H9 (cell line): ENCODE data around the gene POLA1. TPM values are rescaled to one million over a fixed set of nuclear protein-coding genes. Genes with fewer than 3 reads are reported as not detected.

Experiments used
- DNase-seq: peaks from one replicate; pipeline ENCODE4 v3.0.0-alpha.2; 2017
- H2AFZ ChIP-seq: one replicate; pipeline ENCODE4 v1.6.1; 2013; ENCODE audit warnings: mild to moderate bottlenecking, low read length, control low read depth, moderate library complexity
- H2AK5ac ChIP-seq: 2 replicates; pipeline ENCODE4 v1.6.1; 2013; ENCODE audit warnings: low read length, control low read depth, mixed read lengths; ENCODE audit not compliant: insufficient read length
- H2BK120ac ChIP-seq: one replicate; pipeline ENCODE4 v1.6.1; 2013; ENCODE audit warnings: low read depth, mild to moderate bottlenecking, low read length, control low read depth, inconsistent platforms; ENCODE audit not compliant: poor library complexity, severe bottlenecking
- H2BK12ac ChIP-seq: 2 replicates; pipeline ENCODE4 v1.6.1; 2013; ENCODE audit warnings: low read length, control low read depth, mixed read lengths, low read depth; ENCODE audit not compliant: insufficient read length
- H2BK15ac ChIP-seq: 2 replicates; pipeline ENCODE4 v1.6.1; 2013; ENCODE audit warnings: low read depth, low read length, control low read depth
- H2BK20ac ChIP-seq: one replicate; pipeline ENCODE4 v1.6.1; 2013; ENCODE audit warnings: low read depth, mild to moderate bottlenecking, low read length, control low read depth, inconsistent platforms; ENCODE audit not compliant: poor library complexity, severe bottlenecking
- H2BK5ac ChIP-seq: 2 replicates; pipeline ENCODE4 v1.6.1; 2013; ENCODE audit warnings: low read length, control low read depth, mixed read lengths; ENCODE audit not compliant: insufficient read length
- H3K14ac ChIP-seq: 2 replicates; pipeline ENCODE4 v1.6.1; 2013; ENCODE audit warnings: low read length, control low read depth; ENCODE audit not compliant: insufficient read depth
- H3K18ac ChIP-seq: 2 replicates; pipeline ENCODE4 v1.6.1; 2013; ENCODE audit warnings: low read depth, mild to moderate bottlenecking, mixed read lengths, low read length, control low read depth; ENCODE audit not compliant: insufficient read length
- H3K23ac ChIP-seq: 2 replicates; pipeline ENCODE4 v1.6.1; 2013; ENCODE audit warnings: low read length, control low read depth, mixed read lengths, low read depth; ENCODE audit not compliant: insufficient read length
- H3K23me2 ChIP-seq: 2 replicates; pipeline ENCODE4 v1.6.1; 2013; ENCODE audit warnings: low read depth, mild to moderate bottlenecking, mixed read lengths, low read length, control low read depth; ENCODE audit not compliant: insufficient read length, poor library complexity, severe bottlenecking
- H3K27ac ChIP-seq: 2 replicates; pipeline ENCODE4 v1.5.1; 2013; ENCODE audit warnings: low read length, control low read depth, mixed read lengths, low read depth; ENCODE audit not compliant: insufficient read length
- H3K27me3 ChIP-seq: 2 replicates; pipeline ENCODE4 v1.6.1; 2013; ENCODE audit warnings: low read length, control low read depth, inconsistent platforms; ENCODE audit not compliant: insufficient read depth
- H3K4ac ChIP-seq: 2 replicates; pipeline ENCODE4 v1.6.1; 2013; ENCODE audit warnings: low read depth, mild to moderate bottlenecking, control low read depth, inconsistent platforms, low read length, moderate library complexity
- H3K4me1 ChIP-seq: 2 replicates; pipeline ENCODE4 v1.6.1; 2013; ENCODE audit warnings: low read length, control low read depth, inconsistent platforms; ENCODE audit not compliant: insufficient read depth
- H3K4me2 ChIP-seq: 2 replicates; pipeline ENCODE4 v1.6.1; 2013; ENCODE audit warnings: low read length, control low read depth, mixed read lengths; ENCODE audit not compliant: insufficient read length, insufficient read depth
- H3K56ac ChIP-seq: 2 replicates; pipeline ENCODE4 v1.6.1; 2013; ENCODE audit warnings: low read depth, mild to moderate bottlenecking, mixed read lengths, low read length, control low read depth; ENCODE audit not compliant: insufficient read length
- H3K79me1 ChIP-seq: 2 replicates; pipeline ENCODE4 v1.6.1; 2013; ENCODE audit warnings: low read depth, mild to moderate bottlenecking, moderate library complexity, low read length, control low read depth, inconsistent platforms; ENCODE audit not compliant: insufficient read depth, poor library complexity, severe bottlenecking
- H3K79me2 ChIP-seq: 2 replicates; pipeline ENCODE4 v1.6.1; 2013; ENCODE audit warnings: low read length, control low read depth, inconsistent platforms; ENCODE audit not compliant: insufficient read depth
- H3K9ac ChIP-seq: 2 replicates; pipeline ENCODE4 v1.6.1; 2013; ENCODE audit warnings: low read length, control low read depth, mixed read lengths; ENCODE audit not compliant: insufficient read length; ENCODE audit errors: extremely low read depth
- H3K9me3 ChIP-seq: one replicate; pipeline ENCODE4 v1.6.1; 2013; ENCODE audit warnings: low read depth, low read length, inconsistent platforms; ENCODE audit not compliant: control insufficient read depth
- H3T11ph ChIP-seq: one replicate; pipeline ENCODE4 v1.6.1; 2013; ENCODE audit warnings: mild to moderate bottlenecking, low read length, control low read depth, inconsistent platforms
- H4K20me1 ChIP-seq: one replicate; pipeline ENCODE4 v1.6.1; 2013; ENCODE audit not compliant: control insufficient read depth, insufficient read length, insufficient read depth
- H4K5ac ChIP-seq: 2 replicates; pipeline ENCODE4 v1.6.1; 2013; ENCODE audit warnings: low read depth, mild to moderate bottlenecking, mixed read lengths, low read length, control low read depth; ENCODE audit not compliant: insufficient read length
- H4K8ac ChIP-seq: replicated peaks from 2 replicates; pipeline ENCODE4 v1.6.1; 2013; ENCODE audit warnings: low read length, control low read depth, mixed read lengths, low read depth; ENCODE audit not compliant: insufficient read length
- H4K91ac ChIP-seq: 2 replicates; pipeline ENCODE4 v1.6.1; 2013; ENCODE audit warnings: low read depth, mild to moderate bottlenecking, moderate library complexity, mixed read lengths, low read length, control low read depth; ENCODE audit not compliant: insufficient read length
- H3K27ac Mint-ChIP-seq, 3 experiments: 2 replicates in 2 of 3; 3 replicates in 1 of 3; pipeline ENCODE4 v1.8.0; 2020 to 2021; ENCODE audit warnings: mixed read lengths in 3 of 3, mild to moderate bottlenecking in 1 of 3, moderate library complexity in 1 of 3
- H3K27me3 Mint-ChIP-seq: 2 replicates; pipeline ENCODE4 v1.8.0; 2021; ENCODE audit warnings: low read depth, mild to moderate bottlenecking, moderate library complexity, mixed read lengths
- H3K36me3 Mint-ChIP-seq, 3 experiments: 2 replicates in 2 of 3; 3 replicates in 1 of 3; pipeline ENCODE4 v1.8.0; 2020 to 2021; ENCODE audit warnings: low read depth in 3 of 3, mixed read lengths in 3 of 3; ENCODE audit not compliant: insufficient read depth in 1 of 3
- H3K4me1 Mint-ChIP-seq, 2 experiments: 2 replicates each; pipeline ENCODE4 v1.8.0; 2020; ENCODE audit warnings: mixed read lengths in 2 of 2
- H3K4me3 Mint-ChIP-seq, 2 experiments: 2 replicates in 1 of 2; 3 replicates in 1 of 2; pipeline ENCODE4 v1.8.0; 2020 to 2021; ENCODE audit warnings: mild to moderate bottlenecking in 2 of 2, mixed read lengths in 2 of 2, moderate library complexity in 1 of 2
- H3K9me3 Mint-ChIP-seq, 2 experiments: 2 replicates in 1 of 2; 3 replicates in 1 of 2; pipeline ENCODE4 v1.8.0; 2020; ENCODE audit warnings: mild to moderate bottlenecking in 2 of 2, mixed read lengths in 2 of 2, moderate library complexity in 1 of 2
- CTCF ChIP-seq: fragments of 200-600 bp; sonication (generic); conservative IDR thresholded peaks from 3 replicates; pipeline ENCODE4 v1.8.0; 2021; ENCODE audit warnings: antibody characterized with exemption, mild to moderate bottlenecking
- WGBS: extraction: QIAGEN DNeasy Blood & Tissue Kit; methylation state at CpG from one replicate; pipeline ENCODE4 v1.1.7; 2013; ENCODE audit warnings: missing lambda C conversion rate, low lambda C conversion rate, mixed read lengths; ENCODE audit not compliant: insufficient read length; ENCODE audit errors: extremely low coverage; 5-methylcytosine and 5-hydroxymethylcytosine counted together
- total RNA-seq: library from RNA; stranded (reverse); gene quantifications from 2 replicates; pipeline ENCODE4 v1.2.1, GENCODE V29; 2021

Gene POLA1
- total RNA-seq, 1 experiment from 2014 or later: 60.2 TPM

- no peaks in the 10 kb centered on the region for H3K79me1 ChIP-seq
- Mint-ChIP-seq H3K27me3 (no peaks in the 10 kb centered on the region), H3K36me3 (peaks cover 8 to 34% (median 30%) of the 10 kb centered on the region in 3 experiments; a peak in 6 of 7 replicates), H3K4me3 (no peak overlapping the region), H3K4me1 (no peaks in the 10 kb centered on the region), H3K27ac (peak overlapping the region in 1 of 3 experiments; percentile 65; a peak in 2 of 7 replicates), H3K9me3 (no peaks in the 10 kb centered on the region)
- no peak overlapping the region for H2BK5ac ChIP-seq
- H3K56ac ChIP-seq: no peak overlapping the region
- no peak overlapping the region for H3T11ph ChIP-seq
- no peaks in the 10 kb centered on the region for H3K9me3 ChIP-seq
- no peak overlapping the region for H2BK20ac ChIP-seq
- no peak overlapping the region for H2AFZ ChIP-seq
- no peak overlapping the region for H3K23ac ChIP-seq
- H3K27me3 ChIP-seq: no peaks in the 10 kb centered on the region
- no peak overlapping the region for H4K5ac ChIP-seq
- TF ChIP-seq CTCF: no peak
- H3K23me2 ChIP-seq: no peaks in the 10 kb centered on the region
- H3K18ac ChIP-seq: no peak overlapping the region
- no peak overlapping the region for H2AK5ac ChIP-seq
- no peak overlapping the region for H4K91ac ChIP-seq
- no peak overlapping the region for H3K4ac ChIP-seq
- H3K79me2 ChIP-seq: no peaks in the 10 kb centered on the region
- no peak for DNase-seq
- no peak overlapping the region for H2BK15ac ChIP-seq
- no peak overlapping the region for H2BK120ac ChIP-seq
- H3K4me1 ChIP-seq: no peaks in the 10 kb centered on the region
- no peaks in the 10 kb centered on the region for H4K20me1 ChIP-seq
- no peak overlapping the region for H4K8ac ChIP-seq
- no peak overlapping the region for H3K4me2 ChIP-seq
- no peak overlapping the region for H3K27ac ChIP-seq
- no peak overlapping the region for H2BK12ac ChIP-seq
- no peak overlapping the region for H3K14ac ChIP-seq
- no CpG with 5 or more reads among the region's 1 CpG for WGBS
- no peak overlapping the region for H3K9ac ChIP-seq
Observed at GRCh38 chrX:24777660-24778059, 83.9 kb downstream of the POLA1 start.
